Astrocyte of the spinal cord (primary cell): ENCODE measurements around the gene RETN.

ENCODE experiments used
- DNase-seq: peaks from one replicate; pipeline ENCODE4 v3.0.0; 2011; ENCODE audit warnings: low read depth, low spot score
- H3K4me3 ChIP-seq: 2 replicates; pipeline ENCODE4 v1.5.1; 2011; ENCODE audit warnings: low read depth, mild to moderate bottlenecking, low read length, moderate library complexity
- CTCF ChIP-seq: IDR thresholded peaks from 2 replicates; pipeline ENCODE4 v1.5.1; 2012; ENCODE audit warnings: low read depth, mild to moderate bottlenecking, low read length, inconsistent platforms
- in situ Hi-C: cut with HindIII; loops from 2 replicates; pipeline ENCODE4 v1.10.0; 2017; ENCODE audit warnings: low sequenced_read_pairs

The RETN gene

GRCh38 chr19:7658219-7658686 lies 10.6 kb upstream of the RETN start:
- no peak for DNase-seq
- H3K4me3 ChIP-seq, result no peak overlapping the region
- in situ Hi-C loops, result no loop called here
- TF ChIP-seq CTCF, result no peak

- DNase-seq, result no peak
- no peak overlapping the region for H3K4me3 ChIP-seq
- TF ChIP-seq CTCF, result no peak
- in situ Hi-C loops, result no loop called here
These were observed 6.9 kb upstream of the RETN start for GRCh38 chr19:7661744-7662538.

DNA sequence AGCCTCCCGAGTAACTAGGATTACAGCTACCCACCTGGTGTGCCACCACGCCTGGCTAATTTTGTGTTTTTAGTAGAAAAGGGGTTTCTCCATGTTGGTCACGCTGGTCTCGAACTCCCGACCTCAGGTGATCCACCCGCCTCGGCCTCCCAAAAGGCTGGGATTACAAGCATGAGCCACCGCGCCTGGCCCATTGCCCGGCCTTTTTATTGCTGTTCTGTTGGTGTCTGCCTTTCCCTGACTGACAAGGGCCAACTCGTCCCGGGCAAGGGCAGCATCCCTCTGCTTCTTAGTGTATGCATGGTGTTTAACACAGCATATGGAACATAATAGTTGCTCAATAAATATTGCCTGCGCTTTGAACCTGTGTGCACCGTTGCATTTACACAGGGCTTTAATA lies 6.2 kb upstream of the RETN start:
- TF ChIP-seq CTCF, result no peak
- no peak overlapping the region for H3K4me3 ChIP-seq
- DNase-seq, result no peak
- in situ Hi-C loops, result no loop called here

GRCh38 chr19:7663706-7664105 lies 5.1 kb upstream of the RETN start:
- in situ Hi-C loops, result no loop called here
- no peak for DNase-seq
- TF ChIP-seq CTCF, result no peak

DNA sequence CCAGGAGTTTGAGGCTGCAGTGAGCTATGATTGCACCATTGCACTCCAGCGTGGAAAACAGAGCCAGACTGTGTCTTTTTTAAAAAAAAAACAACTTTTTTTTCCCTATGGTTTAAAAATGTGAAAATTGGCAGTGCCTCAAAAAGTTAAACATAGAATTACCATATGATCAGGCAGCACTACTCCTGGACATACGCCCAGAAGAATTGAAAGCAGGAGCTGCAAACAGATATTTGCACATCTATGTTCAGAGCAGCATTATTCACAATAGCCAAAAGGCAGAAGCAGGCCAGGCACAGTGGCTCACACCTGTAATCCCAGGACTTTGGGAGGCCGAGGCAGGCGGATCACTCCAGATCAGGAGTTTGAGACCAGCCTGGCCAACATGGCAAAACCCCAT lies 3.8 kb upstream of the RETN start:
- no peak for TF ChIP-seq CTCF
- no peak for DNase-seq
- no peak overlapping the region for H3K4me3 ChIP-seq
- in situ Hi-C loops, result no loop called here

More at GRCh38 chr19:7663706-7664105, 5.1 kb upstream of the RETN start:
- H3K4me3 ChIP-seq, result no peak overlapping the region

DNA sequence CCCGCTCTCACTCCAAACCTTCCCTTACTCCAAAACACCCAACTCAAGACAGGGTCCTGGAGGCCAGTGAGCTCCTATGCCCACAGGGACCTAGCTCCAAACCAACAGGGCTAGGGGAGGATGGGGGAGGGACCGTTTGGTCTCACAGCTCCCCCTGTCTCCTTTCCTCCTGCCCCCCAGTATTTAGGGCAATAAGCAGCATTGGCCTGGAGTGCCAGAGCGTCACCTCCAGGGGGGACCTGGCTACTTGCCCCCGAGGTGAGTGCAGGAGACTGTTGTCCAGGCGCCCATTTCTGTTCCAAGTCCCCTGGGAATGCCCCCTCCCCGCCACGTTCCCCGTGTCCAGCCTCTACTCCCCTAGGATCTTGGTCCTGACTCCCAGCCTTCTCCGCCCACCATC lies 792 bp downstream of the RETN start:
- no peak overlapping the region for H3K4me3 ChIP-seq
- in situ Hi-C loops, result no loop called here
- DNase-seq, result no peak
- TF ChIP-seq CTCF, result no peak
